Spleen (tissue), 11 donors: Measurements from ENCODE around the gene BPHL. TPM values are rescaled to one million over a fixed set of nuclear protein-coding genes. Genes with fewer than 3 reads are reported as not detected.

Experiments used
- DNase-seq: peaks from one replicate; pipeline ENCODE4 v3.0.0-alpha.2; 2020
- H3K27ac ChIP-seq, 8 donors: fragments of 200-600 bp; sonication (generic) in 7 of 8; 1 replicate in 4 of 8; 2 replicates in 4 of 8; pipeline versions ENCODE4 v1.5.0 to v1.8.0; 2016 to 2021; ENCODE audit warnings: inconsistent platforms in 4 of 8, mild to moderate bottlenecking in 4 of 8, moderate library complexity in 1 of 8
- H3K27me3 ChIP-seq, 7 donors: fragments of 200-600 bp; sonication (generic) in 6 of 7; replicated peaks in 1 of 7; 1 replicate in 4 of 7; 2 replicates in 3 of 7; pipeline versions ENCODE4 v1.5.0 to v1.8.0; 2016 to 2021; ENCODE audit warnings: inconsistent platforms in 3 of 7, mild to moderate bottlenecking in 1 of 7
- H3K36me3 ChIP-seq, 6 donors: fragments of 200-600 bp; sonication (generic) in 5 of 6; 1 replicate in 4 of 6; 2 replicates in 2 of 6; pipeline versions ENCODE4 v1.5.0 to v1.8.0; 2016 to 2021; ENCODE audit warnings: inconsistent platforms in 2 of 6
- H3K4me1 ChIP-seq, 6 donors: fragments of 200-600 bp; sonication (generic) in 5 of 6; 1 replicate in 3 of 6; 2 replicates in 3 of 6; pipeline versions ENCODE4 v1.5.0 to v1.8.0; 2016 to 2021; ENCODE audit warnings: inconsistent platforms in 3 of 6
- H3K4me3 ChIP-seq, 8 donors: fragments of 200-600 bp; sonication (generic) in 7 of 8; 1 replicate in 4 of 8; 2 replicates in 4 of 8; pipeline versions ENCODE4 v1.5.0 to v1.8.0; 2016 to 2021; ENCODE audit warnings: inconsistent platforms in 4 of 8, mild to moderate bottlenecking in 4 of 8, moderate library complexity in 2 of 8
- H3K9me3 ChIP-seq, 8 donors: fragments of 200-600 bp; sonication (generic) in 7 of 8; 1 replicate in 4 of 8; 2 replicates in 4 of 8; pipeline versions ENCODE4 v1.5.0 to v1.8.0; 2016 to 2021; ENCODE audit warnings: inconsistent platforms in 4 of 8
- POLR2A ChIP-seq, 3 donors: fragments of 450-650 bp; IDR thresholded peaks; one replicate each; pipeline ENCODE4 v1.5.1; 2017; ENCODE audit warnings: antibody characterized with exemption in 3 of 3, mild to moderate bottlenecking in 1 of 3
- POLR2AphosphoS5 ChIP-seq, 3 donors: sonication (generic); formaldehyde crosslinking; IDR thresholded peaks; one replicate each; pipeline ENCODE4 v1.5.1; 2017; ENCODE audit warnings: antibody characterized with exemption in 3 of 3
- WGBS, 5 donors: extraction: QIAGEN DNeasy Blood & Tissue Kit in 3 of 5; methylation state at CpG; one replicate each; pipeline versions ENCODE4 v1.1.5 to v1.1.7; 2013 to 2018; 5-methylcytosine and 5-hydroxymethylcytosine counted together
- intact Hi-C: fragments of 100-400 bp; cut with DNase I; formaldehyde crosslinking; loops from one replicate; pipeline ENCODE4 v1.15.0; 2023; ENCODE audit warnings: low total_unique reads
- polyA plus RNA-seq, 3 donors: library from polyadenylated mRNA; stranded (reverse); fragments of 200-250 nt; gene quantifications; one replicate each; pipeline ENCODE4 v1.2.1, GENCODE V29; 2013
- total RNA-seq, 7 donors: library from RNA; depleted of rRNA in 3 of 7; stranded (reverse); fragments of >200 nt in 3 of 7; fragmentation: NEBNext Ultra II Directional in 4 of 7; extraction: Animal tissue kit (Norgen Biotek cat#: 25700) in 4 of 7; gene quantifications; one replicate each; pipeline versions ENCODE4 v1.1.0 to v1.2.1, GENCODE V29; 2016 to 2021
- TF ChIP-seq, protein P1 (sequence below), 11 experiments: fragments of 200-600 bp in 7 of 11; fragments of 450-650 bp in 4 of 11; sonication (generic) in 4 of 11; IDR thresholded peaks in 8 of 11; conservative IDR thresholded peaks in 3 of 11; 1 replicate in 7 of 11; 2 replicates in 4 of 11; pipeline versions ENCODE4 v1.4.0 to v1.8.0; 2016 to 2021; ENCODE audit warnings: antibody characterized with exemption in 11 of 11, inconsistent platforms in 4 of 11, mild to moderate bottlenecking in 1 of 11
- donor health status: healthy with polysubstance abuse.
- donor health status: DM: no; HTN: no; CAD: no; lungs with moderate emphysema.
- donor health status: DM: no; HTN: no; CAD: no.
- donor health status: Bipolar disorder and iron deficiency.
- donor health status: healthy.
- donor health status: DM: no; HTN: no; CAD: no.
- donor health status: DM: yes; HTN: yes; CAD: no.

Gene BPHL
- total and polyA plus RNA-seq, 10 donors, result 6.6 to 11.3 (median 9.4) TPM

DNA sequence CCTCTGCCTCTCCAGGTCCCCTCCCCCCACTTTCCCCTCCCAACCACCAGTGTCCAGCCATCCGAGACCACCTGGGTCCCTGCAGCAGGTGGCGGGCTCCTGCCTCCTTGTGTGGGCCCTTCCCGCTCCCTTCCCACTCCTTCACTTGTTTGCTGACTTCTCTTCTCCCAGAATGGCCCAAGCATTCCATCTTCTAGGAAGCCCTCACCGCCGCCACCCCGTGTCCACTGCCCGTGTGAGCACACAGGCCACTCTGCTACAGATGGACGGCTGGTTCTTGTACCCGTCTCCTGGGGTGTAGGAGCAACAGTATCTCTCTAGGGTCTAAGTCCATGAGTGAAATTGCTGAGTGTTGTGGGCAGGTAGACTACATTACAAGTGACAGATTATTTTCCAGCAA is 15.0 kb downstream of the BPHL start:
- Histone ChIP-seq H3K27ac (no peak overlapping the region), H3K36me3 (peaks cover 0 to 76% (median 11%) of the 10 kb centered on the region in 6 donors), H3K9me3 (no peaks in the 10 kb centered on the region), H3K4me1 (peaks cover 0 to 4% (median 1%) of the 10 kb centered on the region in 6 donors), H3K27me3 (no peaks in the 10 kb centered on the region), H3K4me3 (no peak overlapping the region)
- TF ChIP-seq, protein P1, sequence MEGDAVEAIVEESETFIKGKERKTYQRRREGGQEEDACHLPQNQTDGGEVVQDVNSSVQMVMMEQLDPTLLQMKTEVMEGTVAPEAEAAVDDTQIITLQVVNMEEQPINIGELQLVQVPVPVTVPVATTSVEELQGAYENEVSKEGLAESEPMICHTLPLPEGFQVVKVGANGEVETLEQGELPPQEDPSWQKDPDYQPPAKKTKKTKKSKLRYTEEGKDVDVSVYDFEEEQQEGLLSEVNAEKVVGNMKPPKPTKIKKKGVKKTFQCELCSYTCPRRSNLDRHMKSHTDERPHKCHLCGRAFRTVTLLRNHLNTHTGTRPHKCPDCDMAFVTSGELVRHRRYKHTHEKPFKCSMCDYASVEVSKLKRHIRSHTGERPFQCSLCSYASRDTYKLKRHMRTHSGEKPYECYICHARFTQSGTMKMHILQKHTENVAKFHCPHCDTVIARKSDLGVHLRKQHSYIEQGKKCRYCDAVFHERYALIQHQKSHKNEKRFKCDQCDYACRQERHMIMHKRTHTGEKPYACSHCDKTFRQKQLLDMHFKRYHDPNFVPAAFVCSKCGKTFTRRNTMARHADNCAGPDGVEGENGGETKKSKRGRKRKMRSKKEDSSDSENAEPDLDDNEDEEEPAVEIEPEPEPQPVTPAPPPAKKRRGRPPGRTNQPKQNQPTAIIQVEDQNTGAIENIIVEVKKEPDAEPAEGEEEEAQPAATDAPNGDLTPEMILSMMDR (IDR thresholded peaks at IDR 0.05 in 8 of 11, conservative IDR thresholded peaks at IDR 0.05 in 3 of 11), result no peak
- TF ChIP-seq POLR2A (IDR thresholded peaks at IDR 0.05), result no peak
- no peak for TF ChIP-seq POLR2AphosphoS5 (IDR thresholded peaks at IDR 0.05)
- intact Hi-C loops, result no loop called here
- 93 to 97% (median 96%) methylated on average over 9 of the region's 9 CpGs for WGBS, 5 donors
- no peak for DNase-seq

DNA sequence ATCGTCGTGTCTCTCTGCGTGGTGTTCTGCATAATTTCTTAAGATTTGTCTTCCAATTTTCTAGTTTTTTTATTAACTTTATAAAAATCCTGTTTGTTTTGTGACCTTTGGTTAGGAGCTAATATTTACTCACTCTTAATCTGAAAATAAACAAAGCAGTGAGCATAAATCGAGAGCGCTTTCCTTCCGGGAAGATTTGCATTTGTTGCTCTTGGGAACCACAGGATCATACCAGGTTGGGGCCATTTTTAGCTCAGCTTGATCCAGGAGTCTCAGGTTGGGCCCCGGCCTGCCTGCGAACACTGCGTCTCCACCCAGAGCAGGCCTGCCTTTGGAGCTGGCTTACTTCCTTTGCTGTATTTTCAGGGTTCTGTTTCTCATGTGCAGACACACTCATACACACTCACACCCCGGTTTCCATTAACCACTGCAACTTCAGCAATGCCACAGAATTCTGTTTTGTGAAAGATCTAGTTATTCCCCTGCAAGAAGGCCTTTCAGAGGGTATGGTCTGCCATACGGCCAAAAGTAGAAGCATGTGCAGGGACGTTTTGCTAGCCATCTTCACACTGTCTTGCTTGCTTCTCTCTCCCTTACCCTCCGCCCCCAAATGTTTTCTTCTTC is 17.3 kb downstream of the BPHL start:
- Histone ChIP-seq H3K36me3 (peaks cover 0 to 75% (median 17%) of the 10 kb centered on the region in 6 donors), H3K9me3 (no peaks in the 10 kb centered on the region), H3K4me1 (peaks cover 0 to 20% (median 12%) of the 10 kb centered on the region in 6 donors), H3K4me3 (no peak overlapping the region), H3K27me3 (no peaks in the 10 kb centered on the region), H3K27ac (no peak overlapping the region)
- TF ChIP-seq POLR2A (IDR thresholded peaks at IDR 0.05) (no peak), POLR2AphosphoS5 (IDR thresholded peaks at IDR 0.05) (no peak)
- TF ChIP-seq, protein P1 (IDR thresholded peaks at IDR 0.05 in 8 of 11, conservative IDR thresholded peaks at IDR 0.05 in 3 of 11), result no peak
- DNase-seq, result no peak
- intact Hi-C loops, result no loop called here
- WGBS, 5 donors, result 93 to 97% (median 95%) methylated on average over 13 of the region's 13 CpGs

DNA sequence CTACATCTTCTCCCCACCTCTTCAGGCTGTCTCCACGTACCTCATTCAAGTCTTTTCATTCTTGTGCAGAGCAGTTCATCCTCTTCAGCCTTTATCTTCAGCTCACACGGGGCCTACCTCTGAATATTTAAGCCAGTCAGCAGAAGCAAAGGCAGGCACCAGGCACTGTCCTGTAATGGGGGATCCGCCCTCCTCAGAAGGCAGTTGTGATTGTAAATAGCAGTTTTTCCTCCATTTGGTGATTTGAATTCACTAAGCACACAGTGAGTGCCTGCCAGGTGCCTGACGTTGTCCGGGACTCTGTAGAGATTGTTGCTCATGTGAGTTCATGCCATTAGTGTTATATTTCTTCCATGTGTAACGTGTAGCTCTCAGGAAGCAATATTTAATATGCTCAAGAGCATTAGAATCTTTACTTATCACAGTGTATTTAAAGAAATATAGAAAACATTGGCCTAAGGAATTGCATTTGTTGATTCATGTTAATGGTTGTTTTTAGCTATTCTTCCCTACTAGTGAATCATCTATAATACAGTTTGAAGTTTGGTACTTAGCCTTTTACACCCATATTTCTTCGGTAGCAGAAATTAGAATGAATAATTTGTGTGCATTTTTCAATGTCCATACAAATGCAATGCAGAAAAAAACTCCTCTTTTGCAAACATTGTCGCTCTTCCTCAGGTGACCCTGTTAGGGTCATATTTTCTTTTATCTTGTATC is 17.9 kb downstream of the BPHL start:
- WGBS, 5 donors, result 85 to 95% (median 92%) methylated on average over 8 of the region's 8 CpGs

More for the DNA sequence above, 17.9 kb downstream of the BPHL start:
- TF ChIP-seq, protein P1 (IDR thresholded peaks at IDR 0.05 in 8 of 11, conservative IDR thresholded peaks at IDR 0.05 in 3 of 11), result no peak
- no peak for TF ChIP-seq POLR2AphosphoS5 (IDR thresholded peaks at IDR 0.05)
- no peak for TF ChIP-seq POLR2A (IDR thresholded peaks at IDR 0.05)
- intact Hi-C loops, result no loop called here
- H3K27ac ChIP-seq, result no peak overlapping the region
- H3K36me3 ChIP-seq, result peaks cover 0 to 75% (median 17%) of the 10 kb centered on the region in 6 donors
- H3K4me1 ChIP-seq, result peaks cover 0 to 20% (median 12%) of the 10 kb centered on the region in 6 donors
- no peaks in the 10 kb centered on the region for H3K27me3 ChIP-seq
- H3K9me3 ChIP-seq, result no peaks in the 10 kb centered on the region
- DNase-seq, result no peak
- no peak overlapping the region for H3K4me3 ChIP-seq
